DMS53 treated with DMSO at 0.1 percent for 48 hours (cell line): ENCODE measurements around the gene ST6GALNAC3.

Source experiments
- DNase-seq: peaks from one replicate; lab custom pipeline; 2025; ENCODE audit not compliant: unreplicated experiment; lab: John Stamatoyannopoulos, UW

The ST6GALNAC3 gene

DNA sequence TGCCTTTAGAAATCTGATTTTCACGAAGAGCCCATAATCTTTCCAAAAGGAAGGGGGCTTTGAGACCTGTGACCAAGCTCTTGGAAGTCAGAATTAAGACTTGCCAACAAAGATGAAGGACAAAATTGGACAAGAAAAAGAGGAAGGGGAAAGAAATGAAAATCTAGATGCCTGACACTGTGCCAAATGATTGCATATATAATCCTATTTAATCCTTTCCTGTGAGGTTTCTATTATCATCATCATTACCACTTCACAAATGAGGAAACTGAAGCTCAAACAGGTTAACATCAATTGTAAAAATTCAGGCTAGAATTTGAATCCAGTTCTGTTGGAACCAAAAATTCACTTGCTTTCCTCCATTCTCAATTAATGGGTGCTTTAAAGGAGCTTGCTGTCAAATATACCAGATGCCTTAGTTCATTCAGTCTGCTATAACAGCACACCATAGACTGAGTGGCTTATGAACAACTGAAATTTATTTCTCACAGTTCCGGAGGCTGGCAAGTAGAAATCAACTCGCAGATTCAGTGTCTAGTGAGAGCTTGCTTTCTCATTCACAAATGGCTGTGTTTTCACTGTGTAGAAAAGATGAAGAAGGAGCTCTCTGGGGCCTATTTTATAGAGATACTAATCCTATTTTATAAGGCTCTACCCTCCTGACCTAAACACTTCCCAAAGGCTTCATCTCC lies 595.2 kb downstream of the ST6GALNAC3 start:
- no peak for DNase-seq

DNA sequence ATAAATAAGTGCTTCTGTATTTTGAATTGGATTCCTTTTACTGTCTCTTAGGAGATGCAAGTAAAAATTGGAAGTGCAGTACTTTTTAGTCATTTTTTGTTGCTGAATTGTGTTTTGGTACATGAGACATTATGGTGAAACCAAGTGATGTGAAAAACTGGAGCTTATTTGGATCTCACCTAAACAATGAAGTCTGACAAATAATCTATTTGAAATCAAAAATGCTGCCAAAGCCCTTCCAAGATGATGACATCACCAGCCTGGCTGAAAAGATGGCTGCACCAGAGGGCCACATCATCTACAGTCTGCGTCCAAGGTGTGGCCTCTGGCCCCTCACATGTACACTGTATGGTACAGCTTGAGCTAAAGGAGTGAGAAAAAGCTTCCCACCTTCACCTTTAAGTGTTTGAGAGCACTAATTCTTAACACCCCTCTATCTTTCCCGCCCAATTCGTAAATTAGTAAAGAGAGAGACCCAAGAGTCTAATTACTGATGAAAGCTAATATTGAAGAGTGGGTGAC lies 600.2 kb downstream of the ST6GALNAC3 start:
- DNase-seq, result no peak

DNA sequence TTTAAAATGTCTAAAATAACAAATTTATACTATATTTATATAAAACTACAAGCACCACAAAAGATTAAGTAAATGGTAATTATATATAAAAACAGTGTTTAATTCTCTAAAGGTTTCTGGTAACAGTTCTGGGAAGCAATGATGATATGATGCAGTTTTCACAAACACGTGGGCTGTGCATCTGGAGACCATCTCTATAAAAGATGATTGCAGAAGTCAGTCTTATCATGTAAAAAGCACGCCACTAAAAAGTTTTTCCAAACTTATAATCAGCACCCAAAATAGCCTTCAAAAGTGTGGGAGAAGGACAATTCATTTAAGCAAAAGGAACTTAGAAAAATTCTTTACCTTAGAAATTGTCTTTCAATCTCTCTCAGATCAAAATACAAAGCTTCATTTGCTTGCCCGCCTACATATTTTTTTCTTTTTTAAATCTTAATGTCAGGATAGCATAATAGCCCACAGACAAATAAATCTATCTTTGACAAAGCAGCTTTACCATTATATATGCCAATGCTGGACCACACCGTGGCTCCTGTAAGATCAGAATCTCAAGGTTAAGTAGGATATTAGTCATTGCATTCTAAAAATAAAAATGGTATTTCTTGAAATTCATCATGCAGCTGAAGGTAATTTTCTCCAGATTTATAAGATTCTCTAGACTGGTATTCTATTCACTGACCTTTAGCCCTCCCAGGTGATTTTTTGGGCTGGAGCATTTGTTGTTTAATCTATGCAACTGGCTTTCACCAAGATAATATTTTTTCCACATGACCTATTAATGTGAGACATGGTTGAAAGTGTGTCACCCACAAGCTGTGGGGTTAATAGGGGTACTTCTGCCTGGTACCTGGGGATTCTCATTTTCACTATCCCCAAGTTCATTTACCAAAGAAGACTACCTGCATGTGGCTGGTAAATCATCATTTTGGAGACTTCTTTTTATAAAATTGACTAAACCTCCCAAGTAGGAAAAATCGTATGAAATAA lies 603.2 kb downstream of the ST6GALNAC3 start:
- no peak for DNase-seq

DNA sequence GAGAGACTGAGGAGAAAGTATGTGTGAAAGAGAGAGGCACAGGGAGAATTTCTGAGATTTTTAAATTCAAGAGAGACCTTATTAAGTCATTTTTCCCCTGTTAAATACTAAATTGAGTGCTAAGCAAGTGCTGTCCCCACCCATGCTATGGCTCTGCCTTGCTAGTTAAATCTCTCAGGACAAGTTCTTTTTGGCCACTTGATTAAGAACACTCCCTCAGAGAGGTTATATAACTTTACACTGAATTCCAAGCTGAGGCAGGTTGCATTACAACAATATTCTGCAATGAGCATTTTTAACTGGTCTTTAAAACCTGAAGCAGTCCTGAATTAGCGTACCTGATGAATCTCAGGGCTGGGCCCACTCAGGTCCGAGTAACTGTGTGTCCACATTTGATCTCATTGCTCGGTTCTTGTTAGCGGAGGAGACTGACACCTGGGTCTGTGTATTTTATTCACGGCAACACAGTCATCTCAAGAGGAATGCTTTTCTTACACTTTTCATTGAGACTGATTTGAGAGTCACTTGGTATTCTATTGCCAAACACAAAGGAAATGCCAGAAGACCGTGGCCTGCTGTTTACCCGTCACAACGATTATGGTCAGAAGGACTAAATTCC lies 605.1 kb downstream of the ST6GALNAC3 start:
- DNase-seq, result no peak

DNA sequence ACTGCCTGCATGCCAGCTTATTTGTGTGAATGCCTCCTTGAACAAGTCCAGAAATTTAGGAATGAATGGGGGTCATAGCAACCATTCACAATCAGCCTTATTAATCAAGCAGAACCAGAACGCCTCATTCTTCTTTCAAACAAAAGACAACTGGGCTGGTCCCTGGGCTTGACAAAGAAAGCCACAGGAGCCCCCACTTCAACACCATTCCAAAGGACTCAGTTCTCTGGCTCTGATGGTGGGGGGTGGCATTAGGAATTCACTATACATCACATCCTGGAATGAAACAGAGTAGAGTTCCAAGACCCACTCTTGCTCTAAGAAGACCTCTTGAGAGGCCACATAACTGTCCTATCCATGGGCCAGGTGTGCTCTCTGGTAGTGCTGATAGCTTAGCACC lies 606.1 kb downstream of the ST6GALNAC3 start:
- no peak for DNase-seq

DNA sequence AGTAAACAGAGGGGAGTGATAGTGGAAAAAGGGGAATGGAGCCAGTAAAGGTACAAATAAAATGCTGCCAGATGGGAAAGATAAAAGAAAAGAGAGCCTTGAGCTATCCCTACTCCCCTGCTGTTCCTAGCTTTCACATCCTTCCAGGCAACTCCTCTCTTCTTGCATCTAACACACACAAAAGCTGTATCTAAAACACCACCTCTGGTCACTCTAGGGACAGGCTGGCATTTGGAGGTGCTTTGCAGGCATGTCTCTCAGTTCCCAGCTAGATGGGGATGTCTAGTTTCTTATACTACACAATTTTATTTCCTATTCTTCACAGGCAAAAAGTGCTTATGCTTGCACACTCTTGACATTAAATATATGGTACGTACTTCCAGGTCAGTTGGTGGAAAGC lies 607.6 kb downstream of the ST6GALNAC3 start:
- no peak for DNase-seq
